HL-60 (cell line): ENCODE data around the gene CAMSAP3.
A peak's percentile ranks its signal among the peaks of the same experiment; 100 is the strongest.

Experiments used
- DNase-seq, 2 experiments: peaks; one replicate each; pipeline ENCODE4 v3.0.0-alpha.2; 2010 to 2020; ENCODE audit warnings: low read depth in 1 of 2, low spot score in 1 of 2
- H3K27ac ChIP-seq: fragments of 250-450 bp; sonication (Bioruptor Pico); replicated peaks from 2 replicates; pipeline ENCODE4 v1.5.1; 2020; ENCODE audit warnings: mild to moderate bottlenecking, moderate library complexity
- H3K27me3 ChIP-seq: fragments of 250-450 bp; sonication (Bioruptor Pico); 2 replicates; pipeline ENCODE4 v1.5.1; 2021; ENCODE audit warnings: mild to moderate bottlenecking, moderate library complexity; ENCODE audit not compliant: insufficient read depth, poor library complexity, severe bottlenecking
- H3K4me3 ChIP-seq: replicated peaks from 2 replicates; pipeline ENCODE4 v1.5.1; 2011; ENCODE audit warnings: mild to moderate bottlenecking, control low read depth, low read length; ENCODE audit not compliant: insufficient read depth
- CTCF ChIP-seq: IDR thresholded peaks from one replicate; pipeline ENCODE4 v1.5.1; 2011; ENCODE audit warnings: low read length, control low read depth, inconsistent platforms; ENCODE audit not compliant: insufficient read depth
- GABPA ChIP-seq: IDR thresholded peaks from 2 replicates; pipeline ENCODE4 v1.6.1; 2012; ENCODE audit warnings: low read depth
- POLR2AphosphoS5 ChIP-seq: IDR thresholded peaks from 2 replicates; pipeline ENCODE4 v1.6.1; 2012; ENCODE audit warnings: low read depth
- REST ChIP-seq: IDR thresholded peaks from 2 replicates; pipeline ENCODE4 v1.6.1; 2012; ENCODE audit warnings: low read depth; ENCODE audit not compliant: insufficient replicate concordance
- SPI1 ChIP-seq: IDR thresholded peaks from 2 replicates; pipeline ENCODE4 v1.6.1; 2012; ENCODE audit warnings: low read depth, mild to moderate bottlenecking, borderline replicate concordance
- long read RNA-seq: library from polyadenylated mRNA; unstranded; transcript quantifications from one replicate; pipeline ENCODE4 v2.0.0, GENCODE V29; 2020

The CAMSAP3 gene
- long read RNA-seq = 0 reads

GRCh38 chr19:7595466-7596133, at the start of gene CAMSAP3:
Gene CAMSAP3, plus strand, starts transcription at chr19:7595863. Its CDS starts 140 bp downstream, at chr19:7596003.
- DNase-seq = peak; percentile 9 to 38
- Histone ChIP-seq H3K4me3 (peak within 1 kb of the TSS; percentile 44), H3K27me3 (peaks cover 30% of the 10 kb centered on the region), H3K27ac (no peak within 1 kb of the TSS)
- no peak for TF ChIP-seq REST
- no peak for TF ChIP-seq CTCF
- TF ChIP-seq SPI1 = no peak
- TF ChIP-seq POLR2AphosphoS5 = no peak
- no peak for TF ChIP-seq GABPA

GRCh38 chr19:7545904-7546303, 49.8 kb upstream of the CAMSAP3 start:
- Histone ChIP-seq H3K27me3 (no peaks in the 10 kb centered on the region), H3K27ac (peak overlapping the region; percentile 64; the same call in 1 of the 2 replicates), H3K4me3 (no peak overlapping the region)
- peak; percentile 52 to 72 for DNase-seq
- TF ChIP-seq POLR2AphosphoS5 = no peak
- TF ChIP-seq SPI1 = peak; percentile 79

- no peak for DNase-seq
- H3K4me3 ChIP-seq = no peak overlapping the region
- TF ChIP-seq GABPA (no peak), REST (no peak), CTCF (no peak), POLR2AphosphoS5 (no peak), SPI1 (no peak)
- H3K27me3 ChIP-seq = no peaks in the 10 kb centered on the region
- no peak overlapping the region for H3K27ac ChIP-seq
These were observed 48.5 kb upstream of the CAMSAP3 start for GRCh38 chr19:7547159-7547558.

- Histone ChIP-seq H3K4me3 (no peak overlapping the region), H3K27ac (no peak overlapping the region), H3K27me3 (no peaks in the 10 kb centered on the region)
- TF ChIP-seq CTCF (no peak), GABPA (no peak), REST (no peak), SPI1 (no peak), POLR2AphosphoS5 (no peak)
- no peak for DNase-seq
These were observed 46.1 kb upstream of the CAMSAP3 start for GRCh38 chr19:7549429-7550148.
